NCI-H1105 treated with DMSO at 0.1 percent for 48 hours (cell line): Measurements from ENCODE around the gene PRDM5.

Source experiments
- DNase-seq: peaks from one replicate; lab custom pipeline; 2025; lab: John Stamatoyannopoulos, UW

Gene PRDM5

DNA sequence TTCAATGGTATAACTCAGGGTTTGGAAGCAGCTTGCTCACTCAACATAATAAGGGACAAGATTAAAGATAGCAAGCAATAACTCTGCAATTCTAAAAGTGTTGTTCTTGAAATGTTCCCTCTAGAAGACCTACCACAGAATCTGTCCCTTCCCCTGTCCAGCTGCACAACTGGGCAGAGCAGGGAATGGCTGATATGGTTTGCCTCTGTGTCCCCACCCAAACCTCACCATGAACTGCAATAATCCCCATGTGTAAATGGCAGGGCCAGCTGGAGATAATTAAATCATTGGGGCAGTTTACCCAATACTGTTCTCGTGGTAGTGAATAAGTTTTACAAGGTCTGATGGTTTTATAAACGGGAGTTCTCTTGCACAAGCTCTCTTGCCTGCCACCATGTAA lies 19.1 kb downstream of the PRDM5 start:
- DNase-seq, result no peak

DNA sequence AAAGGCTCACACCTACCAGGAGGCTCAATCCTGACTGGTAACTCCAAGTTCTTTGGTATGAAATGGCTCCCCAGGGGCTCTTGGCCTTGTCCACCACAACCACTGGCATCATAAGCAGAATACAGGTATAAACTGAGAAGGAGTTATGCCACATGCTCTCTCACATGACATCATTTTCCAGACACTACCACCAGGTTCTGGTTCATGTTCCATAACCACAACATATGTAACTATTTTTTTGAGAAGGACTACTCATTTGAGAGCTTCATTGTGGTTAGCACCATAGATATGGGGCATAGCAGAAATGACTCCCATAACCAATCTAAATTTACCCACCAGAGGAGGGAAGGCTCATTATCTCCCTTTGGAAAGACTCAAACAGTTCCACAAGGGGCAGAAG lies 19.6 kb downstream of the PRDM5 start:
- DNase-seq, result no peak

DNA sequence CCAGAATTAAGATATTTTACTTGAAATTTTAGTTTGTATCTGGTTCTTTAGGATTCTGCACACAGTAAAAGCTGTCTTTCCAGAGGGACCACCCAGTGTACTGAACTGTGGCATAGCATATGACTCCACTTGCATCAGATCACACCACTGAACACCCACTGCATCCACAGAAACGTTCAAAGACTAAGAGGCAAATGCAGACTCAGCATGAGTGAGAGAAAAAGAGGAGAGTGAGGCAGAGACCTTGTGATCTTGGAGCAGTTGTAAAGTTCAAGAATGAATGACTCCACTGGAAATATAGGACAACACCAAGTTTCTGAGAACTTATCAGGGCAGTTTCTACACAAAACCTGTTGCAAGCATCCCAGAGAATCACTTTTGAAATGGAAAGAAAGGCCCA lies 20.8 kb downstream of the PRDM5 start:
- DNase-seq, result no peak

- no peak for DNase-seq
These were observed 24.4 kb downstream of the PRDM5 start for GRCh38 chr4:120897981-120898719.

- no peak for DNase-seq
These were observed 27.0 kb downstream of the PRDM5 start for GRCh38 chr4:120895554-120895953.

- DNase-seq, result no peak
These were observed 29.2 kb downstream of the PRDM5 start for GRCh38 chr4:120893314-120893713.

DNA sequence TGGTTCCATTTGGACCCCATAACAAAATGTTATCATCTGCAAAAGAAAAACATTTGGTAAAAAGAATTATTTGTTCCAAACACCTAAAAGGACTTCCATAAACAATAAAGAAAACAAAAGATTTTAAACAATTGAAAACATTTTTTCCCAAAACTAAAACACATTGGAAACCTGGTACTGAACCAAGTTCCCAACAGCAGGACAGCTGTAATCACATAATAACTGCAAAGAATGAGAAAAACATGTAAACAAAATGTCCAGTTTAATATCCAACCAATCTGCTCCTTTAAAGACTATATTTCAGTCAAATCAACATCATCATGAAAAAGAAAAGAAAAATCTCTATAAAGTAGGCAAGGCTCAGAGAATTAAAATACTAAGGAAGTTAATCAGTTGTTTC lies 36.3 kb downstream of the PRDM5 start:
- DNase-seq, result no peak

DNA sequence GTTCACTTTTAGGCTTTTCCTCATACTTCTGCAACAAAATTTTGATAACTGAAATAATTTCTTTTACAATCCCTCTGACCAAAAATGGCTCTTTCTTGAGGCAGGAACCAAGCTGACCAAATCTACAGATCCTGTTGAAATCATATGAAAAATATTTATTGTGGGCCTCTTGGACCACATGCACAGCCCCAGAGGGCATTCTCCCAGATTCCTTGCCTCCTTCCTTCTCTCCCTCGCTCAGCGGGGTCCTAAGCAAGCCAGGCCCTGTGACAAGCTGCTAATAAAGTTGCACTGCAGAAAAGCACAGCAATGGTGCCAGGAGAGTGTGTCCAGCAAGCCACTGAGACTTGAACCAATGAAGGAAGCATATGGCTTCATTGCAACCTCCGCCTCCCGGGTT lies 40.7 kb downstream of the PRDM5 start:
- no peak for DNase-seq

DNA sequence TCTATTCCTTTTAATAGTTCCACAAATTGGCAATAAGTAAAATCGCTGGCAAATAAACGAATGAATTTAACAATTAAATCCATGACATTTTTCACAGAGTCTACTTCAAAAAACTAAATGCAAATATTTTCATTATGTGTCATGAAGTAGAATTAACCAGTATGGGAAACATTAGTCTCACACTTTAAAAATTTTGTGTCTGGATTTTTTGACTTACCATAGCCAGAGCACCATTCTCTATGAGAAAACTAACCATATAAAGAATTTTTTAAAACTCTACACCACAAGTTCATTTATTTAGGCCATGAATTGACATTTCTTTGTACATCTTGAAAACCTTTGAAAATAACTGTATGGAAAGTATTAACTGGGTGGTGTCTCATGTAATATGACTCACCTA lies 41.2 kb downstream of the PRDM5 start:
- no peak for DNase-seq

GRCh38 chr4:120877021-120877420 lies 45.5 kb downstream of the PRDM5 start:
- DNase-seq, result no peak

- no peak for DNase-seq
These were observed 47.4 kb downstream of the PRDM5 start for GRCh38 chr4:120874792-120875774.

DNA sequence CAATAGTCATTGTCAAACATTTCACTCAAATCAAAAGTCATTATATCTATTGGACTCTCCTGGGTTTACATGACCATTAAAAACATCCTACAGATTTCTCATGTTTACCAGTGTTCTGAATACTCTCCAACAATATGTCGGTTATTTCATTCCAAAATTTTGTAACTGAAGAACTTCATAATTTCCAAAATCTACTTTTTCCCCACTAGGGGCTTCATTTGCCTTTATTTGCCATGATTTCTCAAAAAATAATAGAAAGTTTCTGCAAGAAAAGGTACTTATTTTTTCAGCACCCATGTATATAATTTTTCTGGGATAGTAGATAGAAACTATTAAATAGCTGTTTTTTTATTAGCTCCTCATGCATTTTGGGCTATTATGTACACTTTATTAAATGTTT lies 49.0 kb downstream of the PRDM5 start:
- DNase-seq, result no peak

GRCh38 chr4:120871173-120871572 lies 51.4 kb downstream of the PRDM5 start:
- no peak for DNase-seq

GRCh38 chr4:120870279-120870673 lies 52.2 kb downstream of the PRDM5 start:
- no peak for DNase-seq

DNA sequence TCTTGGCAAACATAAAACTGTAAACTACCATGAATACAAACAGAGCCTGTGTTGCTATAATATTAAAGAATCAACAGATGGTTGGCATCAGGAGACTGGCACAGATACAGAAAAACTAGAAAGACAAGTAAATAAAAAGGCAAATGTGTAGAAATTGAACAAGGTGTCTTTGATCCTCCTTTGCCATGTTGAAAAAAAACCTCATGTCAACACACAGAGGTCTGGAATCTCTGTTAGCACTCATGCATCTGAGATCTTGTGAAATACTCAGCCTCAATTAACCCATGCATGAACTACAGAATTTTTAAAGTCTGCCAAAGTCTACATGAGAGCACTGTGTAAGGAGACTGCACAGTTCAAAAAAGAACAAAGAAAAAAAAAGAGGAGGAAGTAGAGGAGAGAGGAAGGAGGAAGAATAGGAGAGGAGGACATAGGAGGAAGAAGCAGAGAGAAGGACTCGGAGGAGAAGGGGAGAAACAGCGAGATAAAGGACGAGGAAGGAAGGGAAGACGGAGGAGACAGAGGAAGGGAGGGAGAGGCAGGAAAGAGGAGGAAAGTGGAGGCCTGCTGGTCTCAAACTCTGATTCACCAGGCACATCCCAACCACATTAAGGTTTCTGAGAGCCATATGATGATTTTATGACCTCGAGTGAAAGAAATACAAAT lies 52.8 kb downstream of the PRDM5 start:
- peak; percentile 15 for DNase-seq

GRCh38 chr4:120867506-120867905 lies 55.0 kb downstream of the PRDM5 start:
- DNase-seq, result no peak

- peak; percentile 15 for DNase-seq
These were observed 56.5 kb downstream of the PRDM5 start for GRCh38 chr4:120865985-120866384.

DNA sequence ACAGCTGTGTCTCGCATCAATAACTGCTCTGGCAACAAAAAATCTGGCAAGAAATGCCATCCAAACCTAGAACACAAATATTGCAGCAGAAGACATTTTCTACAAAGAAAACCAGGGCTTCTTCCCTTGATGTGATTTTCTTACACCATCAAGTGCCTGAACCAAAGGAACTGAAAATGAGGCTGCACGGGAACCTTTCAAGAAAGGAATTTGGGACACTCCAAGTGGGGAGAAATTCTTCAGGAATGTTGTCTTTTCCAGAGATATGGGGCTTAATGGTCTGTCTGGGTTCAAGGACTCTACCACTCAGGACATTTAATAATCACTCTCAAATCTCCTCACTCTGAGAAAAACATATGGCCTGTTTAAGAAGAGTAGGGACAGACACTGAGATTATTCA lies 57.6 kb downstream of the PRDM5 start:
- no peak for DNase-seq

GRCh38 chr4:120862432-120862831 lies 60.1 kb downstream of the PRDM5 start:
- DNase-seq, result no peak

GRCh38 chr4:120861852-120862251 lies 60.7 kb downstream of the PRDM5 start:
- no peak for DNase-seq

DNA sequence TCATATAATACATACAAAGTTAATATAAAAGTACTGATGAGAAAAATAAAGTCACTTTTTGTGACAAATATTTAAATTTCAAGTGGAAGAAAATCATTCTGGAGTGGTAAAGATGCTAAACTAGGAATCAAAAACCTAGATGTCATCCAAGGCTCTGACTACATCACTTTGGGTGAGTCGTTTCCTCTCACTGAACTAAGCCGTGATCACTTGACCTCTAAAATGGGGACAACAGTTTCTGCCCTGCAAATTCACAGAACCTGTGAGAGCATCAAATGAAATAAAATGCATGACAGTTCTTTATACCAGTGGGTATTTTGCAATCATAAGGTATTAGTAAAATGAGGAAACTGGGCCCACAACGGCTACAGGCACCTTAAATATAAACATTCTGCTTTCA lies 63.8 kb downstream of the PRDM5 start:
- no peak for DNase-seq

DNA sequence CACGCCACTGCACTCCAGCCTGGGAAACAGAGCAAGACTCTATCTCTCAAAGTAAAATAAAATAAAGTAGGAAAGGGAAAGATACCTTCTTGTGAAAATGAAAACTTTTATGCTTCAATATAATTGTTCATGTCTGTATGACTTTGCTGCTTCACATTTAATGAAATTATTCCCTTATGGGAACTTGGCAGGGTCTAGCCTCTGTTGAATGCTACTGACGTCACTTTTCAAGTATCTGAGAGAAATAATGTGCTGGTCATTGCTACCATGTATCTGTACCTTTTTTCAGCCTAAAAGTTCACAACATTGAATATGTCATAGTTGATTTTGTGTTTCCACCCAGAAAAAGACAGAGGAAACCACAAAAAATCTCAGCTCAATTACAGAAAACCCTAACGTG lies 65.2 kb downstream of the PRDM5 start:
- DNase-seq, result no peak

- no peak for DNase-seq
These were observed 66.2 kb downstream of the PRDM5 start for GRCh38 chr4:120856294-120856693.
